ENCODE results near the gene CHAC1.

Gene CHAC1

DNA sequence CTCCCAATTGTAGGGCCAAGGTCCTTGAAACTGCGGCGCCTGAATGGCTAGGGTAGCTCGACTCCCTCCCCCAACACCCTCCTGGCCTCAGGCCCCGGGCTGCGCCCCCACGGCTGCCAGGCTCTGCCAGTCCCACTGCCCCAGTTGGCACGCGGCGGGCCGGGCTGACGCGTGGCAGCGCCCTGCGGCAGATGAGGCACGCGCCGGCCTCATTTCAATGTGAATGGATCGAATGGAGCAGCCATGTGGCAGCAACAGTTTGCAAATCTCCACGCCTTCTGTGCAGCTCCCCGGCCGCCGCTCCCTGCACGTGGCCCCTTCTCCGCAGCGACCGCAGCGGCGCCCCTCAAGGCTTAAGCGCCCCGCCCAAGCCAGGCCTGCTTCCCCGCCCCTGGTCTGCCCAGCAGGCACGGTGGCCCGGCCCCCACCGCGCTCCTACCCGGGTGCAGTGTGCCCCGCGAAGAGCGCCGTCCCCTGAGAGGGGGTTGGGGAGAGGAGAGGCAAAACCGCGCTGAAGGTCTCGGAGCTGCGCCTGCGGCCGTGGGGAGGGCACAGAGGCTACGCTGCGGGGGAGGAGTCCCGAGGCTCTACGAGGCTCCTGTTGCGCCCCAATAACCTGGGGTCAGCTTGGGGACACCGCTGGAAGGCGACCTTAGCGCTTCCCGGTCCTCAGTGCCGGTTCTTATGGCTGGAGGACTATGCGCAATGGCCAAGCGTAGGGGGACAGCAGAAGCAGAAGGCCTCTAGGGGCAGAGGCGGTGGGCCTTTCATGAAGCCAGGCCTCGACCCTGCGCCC lies 27.2 kb upstream of the CHAC1 start:
- peak in 1 of 2 experiments; percentile 46 for DNase-seq

DNA sequence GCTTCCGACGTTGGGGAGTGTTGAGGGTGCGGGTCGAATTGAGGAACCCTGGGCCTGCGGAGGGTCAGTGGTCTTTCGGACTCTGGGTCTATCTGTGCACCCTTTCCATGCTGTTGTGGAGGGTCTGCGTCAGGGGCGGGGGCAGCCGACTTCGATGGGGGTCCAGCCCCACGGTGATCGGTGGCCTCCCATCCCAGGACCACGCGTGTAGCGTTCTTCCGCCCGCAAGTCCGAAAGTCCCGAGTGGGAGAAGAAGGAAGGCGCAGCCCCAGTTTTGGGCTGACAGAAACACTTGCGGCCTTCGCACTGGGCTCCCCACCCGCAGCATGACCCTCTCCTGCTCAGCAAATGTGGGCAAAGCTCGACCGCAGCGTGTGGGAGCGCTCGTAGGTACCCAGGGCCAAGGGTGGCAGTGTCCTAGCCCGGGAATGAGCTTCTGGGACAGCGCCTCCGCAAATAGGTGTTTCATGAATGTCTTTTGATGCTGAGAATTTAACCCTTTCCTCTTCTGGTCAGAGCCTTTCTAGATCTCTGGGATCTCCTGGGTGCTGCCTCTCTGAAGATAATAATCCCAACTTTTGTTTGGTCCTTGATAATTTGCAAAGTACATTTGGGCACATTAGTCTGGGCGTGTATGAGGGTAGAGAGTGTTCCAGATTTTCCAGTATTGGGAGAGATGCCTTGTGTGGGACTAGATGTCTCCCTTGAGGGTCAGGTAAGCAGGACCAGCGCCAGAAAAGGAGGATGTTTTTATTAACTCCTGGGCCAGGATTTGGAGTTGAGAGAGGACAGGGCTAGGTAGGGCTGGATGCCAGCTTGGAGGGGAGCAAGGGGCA lies 26.4 kb upstream of the CHAC1 start:
- no peak for DNase-seq

DNA sequence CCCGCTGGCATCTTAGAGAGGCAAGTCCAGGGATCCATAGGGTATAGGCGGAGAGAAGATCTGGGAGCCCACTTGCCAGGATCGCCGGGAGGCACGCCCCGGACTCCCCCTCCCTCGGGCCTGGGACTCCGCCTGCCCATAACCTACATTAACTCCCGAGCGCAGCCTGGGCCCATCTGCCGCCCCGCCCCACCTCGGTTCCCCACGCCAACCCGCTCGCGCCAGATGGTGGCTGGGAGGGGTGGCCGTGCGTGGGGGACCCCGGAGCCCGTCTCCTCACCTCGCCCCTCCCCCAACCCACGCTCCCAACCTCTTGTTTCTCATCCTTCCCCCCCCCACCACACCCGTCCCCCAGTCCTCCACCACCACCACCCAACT lies 25.8 kb upstream of the CHAC1 start:
- no peak for DNase-seq

DNA sequence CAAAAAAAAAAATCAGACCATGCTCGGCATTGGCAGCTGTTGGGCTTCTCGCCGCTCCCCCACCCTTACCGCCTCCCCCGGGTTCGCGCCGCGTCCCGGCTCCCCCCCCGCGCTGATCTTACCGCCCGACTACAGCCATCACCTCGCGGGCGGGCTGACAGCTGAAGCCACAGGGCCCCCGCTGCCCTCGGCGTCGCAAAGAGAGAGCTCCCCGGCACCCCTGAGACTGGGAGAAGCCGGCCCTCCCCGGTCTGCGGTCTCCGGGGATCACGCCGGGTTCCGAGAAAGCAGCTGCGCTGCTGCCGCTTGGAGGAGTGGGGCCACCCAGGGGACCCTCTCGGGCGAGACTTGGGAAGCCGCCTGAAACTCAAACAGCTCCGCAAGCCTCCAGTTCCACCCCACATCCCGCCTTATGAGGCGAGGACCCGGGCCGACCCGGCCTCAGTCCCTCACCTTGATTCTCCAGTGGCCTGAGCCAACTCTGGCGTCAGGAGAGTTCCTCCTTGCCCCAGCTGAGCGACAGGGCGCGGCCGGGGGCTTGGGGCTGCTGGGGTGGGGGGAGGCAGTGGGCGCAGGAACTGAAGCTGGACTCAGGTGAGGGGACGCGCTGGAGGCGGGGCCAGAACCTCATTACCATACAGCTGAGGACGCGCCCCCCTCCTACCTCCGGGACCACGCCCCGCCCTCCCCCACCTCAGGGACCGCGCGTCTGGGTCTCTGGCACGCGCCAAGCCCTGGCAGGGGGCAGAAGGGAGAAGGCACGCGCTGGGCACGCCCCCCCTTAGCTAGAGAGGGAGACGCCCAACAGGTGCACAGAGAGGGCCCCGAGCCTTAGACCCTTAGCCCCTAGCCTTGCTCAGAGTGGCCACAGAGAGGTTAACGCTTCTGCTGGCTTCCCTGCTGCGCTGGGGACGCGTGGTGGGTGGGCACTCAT lies 25.1 kb upstream of the CHAC1 start:
- peak in 1 of 2 experiments; percentile 34 for DNase-seq

DNA sequence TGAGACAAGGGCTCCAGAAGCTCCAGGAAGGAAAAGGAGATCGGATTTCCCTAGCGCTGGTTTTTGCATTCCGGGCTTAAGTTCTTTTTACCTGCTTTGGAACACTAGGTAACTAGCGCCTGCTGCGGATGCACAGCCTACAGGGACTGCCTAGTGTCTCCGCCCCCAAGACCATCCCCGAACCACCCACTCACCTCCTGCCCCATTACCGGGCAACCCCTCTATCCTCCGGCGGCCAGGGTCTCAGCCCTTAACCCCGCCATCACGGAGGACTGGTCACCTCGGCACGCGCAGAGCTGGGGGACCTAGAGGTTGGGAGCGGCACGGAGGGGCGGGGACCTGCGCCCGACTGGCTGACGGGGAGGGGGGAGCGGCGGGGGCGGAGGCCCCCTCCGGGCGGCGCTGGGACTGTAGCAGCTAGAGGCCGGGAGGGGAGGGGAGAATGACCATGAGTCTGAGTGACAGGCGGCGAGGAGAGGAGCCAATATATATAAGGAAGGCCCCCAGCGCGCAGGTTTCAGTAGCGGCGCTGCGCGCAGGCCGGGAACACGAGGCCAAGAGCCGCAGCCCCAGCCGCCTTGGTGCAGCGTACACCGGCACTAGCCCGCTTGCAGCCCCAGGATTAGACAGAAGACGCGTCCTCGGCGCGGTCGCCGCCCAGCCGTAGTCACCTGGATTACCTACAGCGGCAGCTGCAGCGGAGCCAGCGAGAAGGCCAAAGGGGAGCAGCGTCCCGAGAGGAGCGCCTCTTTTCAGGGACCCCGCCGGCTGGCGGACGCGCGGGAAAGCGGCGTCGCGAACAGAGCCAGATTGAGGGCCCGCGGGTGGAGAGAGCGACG lies 24.2 kb upstream of the CHAC1 start, which contains the start of gene DLL4:
Gene DLL4, plus strand, starts transcription at position 520 of the 839 bp plus-strand sequence. CDS start 329 bp downstream, outside the sequence.
- DNase-seq = peak; percentile 59 to 66

DNA sequence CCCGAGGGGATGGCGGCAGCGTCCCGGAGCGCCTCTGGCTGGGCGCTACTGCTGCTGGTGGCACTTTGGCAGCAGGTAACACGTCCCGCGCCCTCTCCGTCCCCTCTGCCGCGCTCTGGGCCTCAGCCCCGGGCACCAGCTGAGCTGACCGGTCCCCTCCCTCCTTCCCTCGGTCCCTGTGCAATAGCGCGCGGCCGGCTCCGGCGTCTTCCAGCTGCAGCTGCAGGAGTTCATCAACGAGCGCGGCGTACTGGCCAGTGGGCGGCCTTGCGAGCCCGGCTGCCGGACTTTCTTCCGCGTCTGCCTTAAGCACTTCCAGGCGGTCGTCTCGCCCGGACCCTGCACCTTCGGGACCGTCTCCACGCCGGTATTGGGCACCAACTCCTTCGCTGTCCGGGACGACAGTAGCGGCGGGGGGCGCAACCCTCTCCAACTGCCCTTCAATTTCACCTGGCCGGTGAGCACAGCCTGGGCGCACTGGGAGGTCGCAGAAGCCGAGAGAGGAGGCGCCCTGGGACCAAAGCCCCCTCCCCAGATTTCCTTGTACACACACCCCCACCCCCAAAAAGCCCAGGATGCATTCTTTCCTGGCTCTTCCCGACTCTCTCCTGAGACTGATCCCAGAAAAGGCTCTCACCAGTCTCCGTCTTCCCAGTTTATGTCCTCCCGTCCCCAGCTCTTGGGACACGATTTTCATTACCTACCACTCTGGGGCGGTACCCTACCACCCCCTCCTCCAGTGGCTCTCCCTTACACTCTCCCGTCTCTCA lies 23.4 kb upstream of the CHAC1 start:
- DNase-seq = no peak

DNA sequence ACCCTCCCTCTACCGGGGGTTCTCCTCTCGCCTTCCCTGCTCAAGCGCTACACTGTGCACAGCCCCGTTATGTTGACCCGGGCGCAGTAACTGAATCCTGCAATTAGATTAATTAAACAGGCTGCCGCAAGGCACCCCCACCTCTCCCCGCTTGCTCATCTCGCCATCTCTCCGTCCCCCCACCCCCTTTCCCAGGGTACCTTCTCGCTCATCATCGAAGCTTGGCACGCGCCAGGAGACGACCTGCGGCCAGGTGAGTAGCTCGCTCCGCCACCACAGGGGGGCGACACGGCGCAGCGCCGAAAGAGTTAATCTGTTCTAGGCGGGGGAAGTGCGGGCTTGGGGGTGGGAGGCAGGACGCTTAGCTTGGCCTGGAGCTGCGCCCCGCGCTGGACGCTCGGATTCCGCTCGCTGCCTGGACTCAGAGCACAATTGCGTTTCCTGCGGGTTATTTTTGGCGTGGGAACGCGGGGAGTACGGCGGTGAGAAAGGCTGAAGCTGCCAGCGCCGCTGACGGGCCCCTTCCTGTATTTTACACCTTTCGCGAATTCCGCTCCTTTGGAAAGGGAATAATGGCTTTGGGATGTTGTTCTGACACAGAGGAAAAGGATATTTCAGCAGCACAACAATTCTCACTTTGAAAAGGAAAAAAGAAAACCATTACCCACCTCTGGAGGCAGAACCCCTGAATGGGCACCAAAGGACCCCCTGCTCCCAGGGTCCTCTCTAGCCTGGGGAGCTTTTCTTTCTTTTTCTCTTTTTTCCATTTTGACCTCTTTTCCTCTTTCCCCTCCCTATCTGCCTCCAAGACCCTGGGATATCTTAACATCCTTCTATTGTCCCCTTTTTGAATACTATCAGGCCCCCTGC lies 22.6 kb upstream of the CHAC1 start:
- peak; percentile 79 for DNase-seq

DNA sequence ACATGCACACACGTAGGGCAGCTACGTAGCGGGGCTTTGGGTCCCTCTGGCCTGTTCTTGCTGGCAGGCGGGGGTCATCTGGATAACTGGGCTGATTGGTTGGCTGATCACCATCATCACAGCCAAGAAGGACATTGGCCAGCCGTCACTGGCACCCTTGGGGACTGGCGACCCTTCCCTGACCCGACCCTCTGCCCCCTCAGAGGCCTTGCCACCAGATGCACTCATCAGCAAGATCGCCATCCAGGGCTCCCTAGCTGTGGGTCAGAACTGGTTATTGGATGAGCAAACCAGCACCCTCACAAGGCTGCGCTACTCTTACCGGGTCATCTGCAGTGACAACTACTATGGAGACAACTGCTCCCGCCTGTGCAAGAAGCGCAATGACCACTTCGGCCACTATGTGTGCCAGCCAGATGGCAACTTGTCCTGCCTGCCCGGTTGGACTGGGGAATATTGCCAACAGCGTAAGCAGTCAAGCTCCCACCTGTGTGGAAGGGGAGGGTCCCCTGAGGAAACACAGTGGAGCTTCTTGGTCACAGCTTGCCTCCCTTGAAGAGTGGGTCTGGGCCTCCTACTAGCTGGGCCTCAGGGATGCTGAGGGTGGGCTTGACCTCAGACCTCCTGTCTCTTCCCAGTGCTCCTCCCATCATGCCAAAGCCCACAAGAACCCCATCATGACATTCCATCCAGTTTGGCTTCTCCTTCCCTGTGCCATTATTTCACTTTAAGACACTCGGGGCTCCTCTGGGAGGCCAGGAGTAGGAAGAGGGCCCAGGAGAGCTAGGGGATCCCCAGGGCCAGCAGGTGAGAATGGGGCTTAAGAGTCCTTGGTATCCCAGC lies 21.8 kb upstream of the CHAC1 start:
- no peak for DNase-seq

DNA sequence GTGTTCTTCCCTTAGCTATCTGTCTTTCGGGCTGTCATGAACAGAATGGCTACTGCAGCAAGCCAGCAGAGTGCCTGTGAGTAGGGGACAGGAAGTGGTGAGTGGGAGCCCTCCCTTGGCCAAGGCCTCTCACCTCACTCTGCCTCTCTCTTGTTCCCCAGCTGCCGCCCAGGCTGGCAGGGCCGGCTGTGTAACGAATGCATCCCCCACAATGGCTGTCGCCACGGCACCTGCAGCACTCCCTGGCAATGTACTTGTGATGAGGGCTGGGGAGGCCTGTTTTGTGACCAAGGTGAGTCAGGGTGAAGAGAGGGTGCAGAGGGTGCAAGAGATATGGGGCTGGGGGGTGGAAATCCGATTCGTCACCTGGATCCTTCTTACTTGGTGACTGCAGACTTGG lies 21.1 kb upstream of the CHAC1 start:
- no peak for DNase-seq

DNA sequence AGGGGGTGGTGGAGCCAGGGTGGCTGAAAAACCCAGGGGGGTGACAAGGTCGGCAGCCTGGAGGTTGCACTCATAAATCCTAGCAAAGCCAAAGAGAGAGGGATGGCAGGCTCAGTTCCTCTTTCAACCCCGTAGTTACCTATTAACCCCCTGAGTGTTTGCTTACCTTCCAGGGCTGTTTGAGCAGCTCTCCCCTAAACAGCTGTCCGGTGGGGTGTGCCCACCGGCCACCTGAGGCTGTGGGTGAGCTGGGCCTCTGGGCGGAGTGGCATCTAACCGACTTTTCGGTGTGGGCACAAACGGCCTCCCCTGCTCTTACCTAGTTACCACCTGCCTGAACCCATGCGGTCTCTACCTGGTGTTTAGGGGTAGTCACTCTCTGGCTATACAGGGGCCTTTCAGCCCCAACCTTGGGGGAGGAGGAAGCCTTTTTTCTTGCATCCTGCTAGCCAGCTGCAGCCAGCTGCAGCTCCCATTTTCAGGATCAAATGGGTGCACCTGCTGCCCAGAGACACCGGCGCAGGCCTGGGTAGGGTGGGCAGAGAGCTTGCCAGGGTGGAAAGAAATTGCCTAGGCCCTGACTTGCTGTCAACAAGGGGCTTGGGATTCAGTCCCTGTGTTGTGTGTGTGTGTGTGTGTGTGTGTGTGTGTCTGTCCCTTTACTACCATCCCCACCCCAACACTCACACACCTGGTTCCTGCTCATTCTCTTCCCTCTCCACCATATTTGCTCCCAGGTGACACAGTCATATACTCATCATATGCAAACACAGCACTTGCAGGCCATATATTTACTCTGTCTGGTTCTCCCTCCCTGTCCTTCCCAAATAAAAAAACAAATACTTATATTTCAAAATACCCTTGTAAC lies 20.4 kb upstream of the CHAC1 start:
- DNase-seq = no peak

DNA sequence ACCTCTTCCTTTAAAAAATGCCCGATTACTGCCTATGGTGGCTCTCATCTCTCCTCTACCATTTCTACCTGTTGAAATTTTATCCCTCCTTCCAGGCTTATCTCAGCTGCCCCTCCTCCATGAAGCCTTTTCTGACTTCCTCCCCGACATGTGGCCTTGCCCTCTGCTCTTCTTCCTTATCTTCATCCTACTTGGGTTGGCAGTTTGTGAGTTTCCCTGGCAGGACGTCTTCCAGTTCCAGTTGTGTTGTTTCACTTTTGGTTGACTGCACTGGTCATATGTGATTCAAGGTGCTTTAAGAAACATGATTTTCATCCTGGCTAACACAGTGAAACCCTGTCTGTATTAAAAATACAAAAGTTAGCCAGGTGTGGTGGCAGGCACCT lies 19.8 kb upstream of the CHAC1 start:
- DNase-seq = no peak

DNA sequence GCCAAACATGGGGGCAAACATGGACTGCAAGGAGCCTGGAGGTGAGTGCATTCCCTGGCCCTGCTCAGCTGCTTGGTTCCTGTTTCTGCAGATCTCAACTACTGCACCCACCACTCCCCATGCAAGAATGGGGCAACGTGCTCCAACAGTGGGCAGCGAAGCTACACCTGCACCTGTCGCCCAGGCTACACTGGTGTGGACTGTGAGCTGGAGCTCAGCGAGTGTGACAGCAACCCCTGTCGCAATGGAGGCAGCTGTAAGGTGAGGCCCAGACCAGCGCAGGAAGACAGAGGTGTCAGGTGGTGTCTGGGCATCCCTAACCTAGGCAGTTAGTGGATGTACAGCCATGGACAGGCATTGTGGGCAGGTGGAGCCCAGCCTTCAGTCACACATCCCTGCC lies 18.8 kb upstream of the CHAC1 start:
- DNase-seq = no peak

DNA sequence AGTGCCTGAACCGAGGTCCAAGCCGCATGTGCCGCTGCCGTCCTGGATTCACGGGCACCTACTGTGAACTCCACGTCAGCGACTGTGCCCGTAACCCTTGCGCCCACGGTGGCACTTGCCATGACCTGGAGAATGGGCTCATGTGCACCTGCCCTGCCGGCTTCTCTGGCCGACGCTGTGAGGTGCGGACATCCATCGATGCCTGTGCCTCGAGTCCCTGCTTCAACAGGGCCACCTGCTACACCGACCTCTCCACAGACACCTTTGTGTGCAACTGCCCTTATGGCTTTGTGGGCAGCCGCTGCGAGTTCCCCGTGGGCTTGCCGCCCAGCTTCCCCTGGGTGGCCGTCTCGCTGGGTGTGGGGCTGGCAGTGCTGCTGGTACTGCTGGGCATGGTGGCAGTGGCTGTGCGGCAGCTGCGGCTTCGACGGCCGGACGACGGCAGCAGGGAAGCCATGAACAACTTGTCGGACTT lies 17.0 kb upstream of the CHAC1 start:
- DNase-seq = no peak

DNA sequence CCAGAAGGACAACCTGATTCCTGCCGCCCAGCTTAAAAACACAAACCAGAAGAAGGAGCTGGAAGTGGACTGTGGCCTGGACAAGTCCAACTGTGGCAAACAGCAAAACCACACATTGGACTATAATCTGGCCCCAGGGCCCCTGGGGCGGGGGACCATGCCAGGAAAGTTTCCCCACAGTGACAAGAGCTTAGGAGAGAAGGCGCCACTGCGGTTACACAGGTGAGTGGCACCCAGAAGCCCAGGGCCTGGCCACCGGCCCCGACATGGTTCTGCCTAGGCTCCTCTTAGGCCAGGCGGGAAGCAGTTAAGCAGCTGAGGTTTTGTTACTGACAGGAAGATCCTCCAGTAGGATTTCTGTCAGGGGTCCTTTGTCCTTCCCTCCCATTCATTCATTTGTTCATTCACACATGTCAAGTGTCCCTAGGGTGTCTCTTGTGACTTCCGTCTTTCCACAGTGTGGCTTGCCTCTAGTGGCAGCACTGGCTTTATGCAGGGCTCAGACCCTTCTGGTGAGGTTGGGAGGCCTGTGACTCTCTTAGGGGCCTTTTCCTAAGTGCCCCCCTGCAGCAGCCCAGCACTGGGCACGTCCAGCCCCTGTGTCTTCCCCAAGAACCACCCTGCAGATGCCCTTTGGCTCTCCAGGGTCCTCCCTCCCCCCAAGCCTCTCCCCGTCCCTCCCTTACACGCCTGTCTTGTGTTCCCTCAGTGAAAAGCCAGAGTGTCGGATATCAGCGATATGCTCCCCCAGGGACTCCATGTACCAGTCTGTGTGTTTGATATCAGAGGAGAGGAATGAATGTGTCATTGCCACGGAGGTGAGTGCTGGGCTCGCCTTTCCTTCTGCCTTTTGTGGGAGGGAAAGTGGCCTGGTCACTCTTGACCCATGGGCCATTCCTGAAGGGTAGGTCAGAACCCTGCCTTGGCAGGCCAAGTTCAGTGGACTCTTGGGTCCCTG lies 16.3 kb upstream of the CHAC1 start:
- DNase-seq = no peak

DNA sequence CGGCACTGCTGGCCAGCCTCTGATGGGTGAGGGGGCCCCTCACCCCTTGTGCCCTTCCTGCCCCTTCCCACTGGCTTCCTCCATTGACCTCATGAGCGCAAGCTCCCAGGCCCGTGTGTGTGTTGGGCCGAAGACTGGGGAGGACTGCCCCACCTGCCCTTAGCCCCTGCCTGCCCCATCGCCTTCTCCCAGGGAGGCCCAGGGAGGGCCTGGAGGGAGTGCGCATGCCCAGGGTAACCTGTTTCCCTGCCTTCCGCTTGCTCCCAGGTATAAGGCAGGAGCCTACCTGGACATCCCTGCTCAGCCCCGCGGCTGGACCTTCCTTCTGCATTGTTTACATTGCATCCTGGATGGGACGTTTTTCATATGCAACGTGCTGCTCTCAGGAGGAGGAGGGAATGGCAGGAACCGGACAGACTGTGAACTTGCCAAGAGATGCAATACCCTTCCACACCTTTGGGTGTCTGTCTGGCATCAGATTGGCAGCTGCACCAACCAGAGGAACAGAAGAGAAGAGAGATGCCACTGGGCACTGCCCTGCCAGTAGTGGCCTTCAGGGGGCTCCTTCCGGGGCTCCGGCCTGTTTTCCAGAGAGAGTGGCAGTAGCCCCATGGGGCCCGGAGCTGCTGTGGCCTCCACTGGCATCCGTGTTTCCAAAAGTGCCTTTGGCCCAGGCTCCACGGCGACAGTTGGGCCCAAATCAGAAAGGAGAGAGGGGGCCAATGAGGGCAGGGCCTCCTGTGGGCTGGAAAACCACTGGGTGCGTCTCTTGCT lies 15.3 kb upstream of the CHAC1 start:
- DNase-seq = no peak

DNA sequence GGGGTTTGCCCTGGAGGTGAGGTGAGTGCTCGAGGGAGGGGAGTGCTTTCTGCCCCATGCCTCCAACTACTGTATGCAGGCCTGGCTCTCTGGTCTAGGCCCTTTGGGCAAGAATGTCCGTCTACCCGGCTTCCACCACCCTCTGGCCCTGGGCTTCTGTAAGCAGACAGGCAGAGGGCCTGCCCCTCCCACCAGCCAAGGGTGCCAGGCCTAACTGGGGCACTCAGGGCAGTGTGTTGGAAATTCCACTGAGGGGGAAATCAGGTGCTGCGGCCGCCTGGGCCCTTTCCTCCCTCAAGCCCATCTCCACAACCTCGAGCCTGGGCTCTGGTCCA lies 14.8 kb upstream of the CHAC1 start:
- DNase-seq = no peak
